ENCODE results near the gene MUTYH. TPM values are rescaled to one million over a fixed set of nuclear protein-coding genes. Genes with fewer than 3 reads are reported as not detected.

Gene MUTYH
- total RNA-seq, 2 experiments from 2014 or later: 51.7 to 55.1 TPM

DNA sequence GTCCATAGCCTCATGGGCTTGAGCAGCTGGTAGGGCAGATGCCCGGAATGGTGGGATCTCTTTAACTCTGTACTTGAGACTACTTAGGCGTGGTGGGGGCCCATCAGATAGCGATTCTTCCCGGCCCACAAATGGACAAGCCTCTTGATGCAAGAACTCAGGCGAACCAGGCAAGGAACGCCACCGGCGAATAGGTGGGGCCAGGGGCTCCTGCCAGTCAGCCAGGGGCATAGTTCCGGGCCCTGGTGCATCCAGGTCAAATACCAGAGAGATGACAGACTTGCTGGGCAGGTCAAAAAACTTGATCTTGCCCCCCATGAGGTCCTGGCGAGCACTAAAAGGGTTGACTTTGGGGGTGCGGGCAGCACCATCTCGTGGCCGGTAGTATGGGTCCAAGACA is 4.8 kb upstream of the MUTYH start:
- peaks cover 43% of the 10 kb centered on the region for H3K36me3 Mint-ChIP-seq (ENCODE audit: low read depth)
- no peak overlapping the region for H3K27ac Mint-ChIP-seq
- H3K4me1 Mint-ChIP-seq: peaks cover 23% of the 10 kb centered on the region

DNA sequence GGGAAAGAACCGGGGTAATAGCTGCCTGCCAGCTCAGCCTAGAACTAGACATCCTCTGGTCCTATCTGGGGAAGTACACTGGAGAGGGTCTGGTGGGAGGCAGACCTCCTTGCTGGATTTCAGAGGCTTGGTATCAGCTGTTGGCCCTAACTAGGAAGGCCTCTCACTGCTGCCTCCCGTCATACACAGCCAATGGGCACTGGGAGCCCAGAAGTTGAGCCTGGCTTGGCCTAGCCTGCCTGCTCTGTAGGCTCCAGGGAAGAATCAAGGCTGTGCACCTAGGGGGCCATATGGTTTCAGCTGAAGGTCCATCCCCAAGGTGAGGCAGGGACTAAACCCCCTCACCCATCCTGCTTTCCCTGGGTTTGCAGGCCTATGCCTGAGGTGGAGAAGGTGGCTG is 4.3 kb upstream of the MUTYH start:
- no peak for DNase-seq
- peaks cover 46% of the 10 kb centered on the region for H3K36me3 Mint-ChIP-seq (ENCODE audit: low read depth)
- H3K27me3 Mint-ChIP-seq: no peaks in the 10 kb centered on the region
- no peak overlapping the region for H3K4me3 Mint-ChIP-seq
- H3K9me3 Mint-ChIP-seq: no peaks in the 10 kb centered on the region
- POLR2A ChIA-PET: no interaction called here
- peaks cover 23% of the 10 kb centered on the region for H3K4me1 Mint-ChIP-seq
- CTCF ChIA-PET: interaction anchor here (0.7 to 1.5 kb wide), 2 partner anchors 10 to 46 kb away, joined by 3 to 6 read pairs; no protein-coding TSS in a partner anchor
- H3K27ac Mint-ChIP-seq: no peak overlapping the region

More for the DNA sequence above, 4.8 kb upstream of the MUTYH start:
- no peak for DNase-seq
- POLR2A ChIA-PET: no interaction called here
- H3K27me3 Mint-ChIP-seq: no peaks in the 10 kb centered on the region
- CTCF ChIA-PET: interaction anchor here (0.6 to 1.1 kb wide), 2 partner anchors 10 to 117 kb away, joined by 3 to 4 read pairs; no protein-coding TSS in a partner anchor
- H3K4me3 Mint-ChIP-seq: no peak overlapping the region
- H3K9me3 Mint-ChIP-seq: no peaks in the 10 kb centered on the region

DNA sequence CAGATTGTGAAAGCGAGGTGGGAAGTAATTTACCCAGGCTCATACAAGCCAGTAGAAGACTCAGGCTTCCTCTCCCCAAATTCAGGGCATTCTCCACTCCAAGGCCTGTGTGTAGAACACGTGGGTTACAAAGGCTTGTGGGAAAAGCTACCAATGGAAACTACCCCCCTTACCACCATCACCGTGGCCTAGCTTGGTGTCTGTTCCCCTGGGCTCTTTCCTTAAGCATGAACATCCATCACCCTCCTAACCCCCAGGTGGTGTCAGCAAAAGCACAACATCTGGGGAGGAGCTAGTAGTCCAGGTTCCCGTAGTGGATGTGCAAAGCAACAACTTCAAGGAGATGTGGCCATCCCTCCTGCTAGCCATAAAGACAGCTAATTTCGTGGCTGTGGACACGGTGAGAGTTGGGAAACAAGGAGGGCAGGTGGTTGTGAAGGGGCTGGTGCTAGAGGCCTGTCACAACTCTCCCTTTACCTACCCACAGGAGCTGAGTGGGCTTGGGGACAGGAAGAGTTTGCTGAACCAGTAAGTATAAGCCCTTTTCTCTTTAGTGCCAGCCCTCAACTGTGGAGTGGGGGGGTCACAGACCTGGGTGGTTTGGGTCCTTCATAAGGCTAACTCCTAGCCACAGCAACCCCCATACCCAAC is 701 bp upstream of the MUTYH start:
- DNase-seq: peak; percentile 42

DNA sequence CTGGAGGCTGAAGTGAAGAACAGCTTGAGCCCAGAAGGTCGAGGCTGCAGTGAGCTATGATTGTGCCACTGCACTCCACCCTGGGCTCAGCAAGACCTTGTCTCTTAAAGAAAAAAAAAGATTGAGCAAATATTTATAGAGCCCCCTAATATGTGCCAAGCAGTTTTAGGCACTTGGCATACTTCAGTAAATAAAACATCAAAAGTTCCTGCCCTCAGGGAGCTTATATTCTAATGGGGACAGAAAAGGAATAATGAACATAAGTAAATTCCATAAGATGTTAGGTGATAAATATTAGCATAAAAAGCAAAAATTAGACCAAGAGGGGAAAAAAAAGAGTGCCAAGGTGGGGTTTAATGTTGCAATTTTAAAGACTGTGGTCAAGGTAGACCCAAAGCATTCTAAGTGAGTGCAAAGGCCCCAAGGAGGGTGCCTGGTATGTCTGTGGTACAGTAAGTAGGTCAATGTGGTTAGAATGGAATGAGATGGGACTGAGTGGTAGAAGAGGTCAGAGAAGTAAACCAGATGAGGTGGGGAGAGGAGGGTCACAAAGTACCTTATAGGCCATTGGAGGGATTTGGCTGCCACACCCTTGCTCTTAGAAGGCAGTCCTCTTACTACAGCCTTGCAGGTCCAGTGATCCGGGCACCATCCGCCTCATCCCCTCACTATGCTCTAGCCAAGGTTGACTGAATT is 2.5 kb downstream of the MUTYH start:
- peaks cover 50% of the 10 kb centered on the region for H3K36me3 Mint-ChIP-seq (ENCODE audit: low read depth)
- peak overlapping the region; percentile 97 for H3K4me3 Mint-ChIP-seq
- ChIA-PET POLR2A (no interaction called here), CTCF (interaction anchor here (0.6 kb wide), 1 partner anchor 173 kb away, joined by 4 read pairs; no protein-coding TSS in a partner anchor)
- DNase-seq: no peak
- no peaks in the 10 kb centered on the region for H3K27me3 Mint-ChIP-seq
- peaks cover 68% of the 10 kb centered on the region for H3K4me1 Mint-ChIP-seq
- H3K9me3 Mint-ChIP-seq: peaks cover 8% of the 10 kb centered on the region
- peak overlapping the region; percentile 66 for H3K27ac Mint-ChIP-seq

More for the DNA sequence above, 701 bp upstream of the MUTYH start:
- H3K4me1 Mint-ChIP-seq: peaks cover 48% of the 10 kb centered on the region
- peaks cover 8% of the 10 kb centered on the region for H3K9me3 Mint-ChIP-seq
- no peaks in the 10 kb centered on the region for H3K27me3 Mint-ChIP-seq
- peak overlapping the region; percentile 98 for H3K27ac Mint-ChIP-seq
- H3K36me3 Mint-ChIP-seq (ENCODE audit: low read depth): peaks cover 60% of the 10 kb centered on the region
- CTCF ChIA-PET: interaction anchor here (0.6 to 2.2 kb wide), 11 partner anchors 11 to 676 kb away, joined by 3 to 8 read pairs (median 4); partner anchors contain the start of genes CCDC163, HPDL, MMACHC and PRDX1
- H3K4me3 Mint-ChIP-seq: peak overlapping the region; percentile 97
- POLR2A ChIA-PET: interaction anchor here (0.6 to 3.0 kb wide), 7 partner anchors 13 to 619 kb away, joined by 3 to 22 read pairs (median 9); partner anchors contain the start of genes CCDC163, HPDL, MMACHC and TESK2

DNA sequence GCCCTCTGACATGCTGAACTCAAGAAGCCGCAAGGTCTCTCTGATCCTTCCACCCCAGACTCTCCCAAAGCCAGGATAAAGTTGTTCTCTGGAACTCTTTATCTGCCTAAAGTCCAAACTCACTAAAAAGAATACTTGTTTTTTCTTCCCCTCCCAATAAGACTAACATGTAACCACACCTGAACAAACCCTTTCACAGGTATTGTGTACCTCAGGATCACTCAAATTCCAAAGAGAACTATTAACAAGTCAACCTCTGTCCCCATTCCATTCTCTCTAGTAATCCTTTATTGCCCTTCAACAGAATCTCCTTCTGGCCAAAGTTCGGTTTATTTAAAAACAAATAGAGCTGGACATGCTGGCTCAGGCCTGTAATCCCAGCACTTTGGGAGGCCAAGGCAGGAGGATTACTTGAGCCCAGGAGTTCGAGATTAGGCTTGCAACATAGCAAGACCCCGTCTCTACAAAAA is 4.3 kb downstream of the MUTYH start:
- Mint-ChIP-seq H3K4me3 (no peak overlapping the region), H3K36me3 (ENCODE audit: low read depth) (peaks cover 34% of the 10 kb centered on the region)

DNA sequence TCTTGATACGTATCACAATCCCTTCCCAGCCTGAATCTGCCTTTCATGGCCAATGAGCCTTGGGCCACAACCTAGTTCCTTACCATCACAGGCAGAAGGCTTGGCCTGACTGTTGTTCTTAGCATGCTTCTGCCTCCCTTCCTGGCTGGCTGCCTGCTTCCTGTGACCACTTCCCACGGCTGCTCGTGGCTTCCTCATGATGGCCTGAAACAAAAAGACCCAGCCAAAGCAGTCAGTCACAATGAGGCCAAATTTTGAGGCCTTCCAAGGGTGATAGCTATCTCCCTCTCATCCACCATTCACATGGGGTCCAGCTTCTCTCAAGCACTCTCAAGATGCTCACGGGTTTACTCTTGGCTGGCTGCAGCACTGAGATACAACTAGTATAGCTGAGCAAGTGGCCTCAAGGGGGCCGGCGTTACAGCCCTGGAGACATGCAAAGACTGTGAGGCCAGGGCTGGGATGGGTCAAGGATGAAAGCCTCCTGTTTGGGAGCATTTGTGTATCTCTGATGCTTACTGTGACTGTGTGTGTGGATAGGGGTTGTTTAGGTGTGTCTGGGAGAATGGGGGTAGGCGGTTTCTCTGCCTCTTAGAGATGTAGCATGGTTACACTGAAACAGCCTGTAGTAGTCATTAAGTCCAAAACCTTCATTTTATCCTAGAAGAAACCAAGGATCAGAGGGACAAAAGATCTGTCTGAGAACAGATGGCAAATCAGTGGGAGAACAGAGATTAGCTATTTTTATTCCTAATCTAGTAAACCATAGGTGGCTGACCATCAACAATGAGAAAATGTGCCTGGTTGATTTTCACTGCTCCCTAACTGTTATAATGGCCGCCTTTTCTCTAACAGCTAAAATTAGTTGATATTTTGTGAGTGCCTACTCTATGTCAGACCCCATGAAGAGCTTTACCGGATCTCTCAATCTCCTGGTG is 5.7 kb downstream of the MUTYH start:
- Mint-ChIP-seq H3K9me3 (peaks cover 8% of the 10 kb centered on the region), H3K36me3 (ENCODE audit: low read depth) (peaks cover 31% of the 10 kb centered on the region), H3K4me1 (peaks cover 49% of the 10 kb centered on the region), H3K4me3 (no peak overlapping the region), H3K27ac (peak overlapping the region; percentile 79), H3K27me3 (no peaks in the 10 kb centered on the region)
- POLR2A ChIA-PET: no interaction called here
- DNase-seq: peak; percentile 21
- CTCF ChIA-PET: interaction anchor here (1.0 to 2.7 kb wide), 5 partner anchors 9 to 32 kb away, joined by 3 to 10 read pairs (median 5); no protein-coding TSS in a partner anchor

More for the DNA sequence above, 4.3 kb downstream of the MUTYH start:
- Mint-ChIP-seq H3K4me1 (peaks cover 49% of the 10 kb centered on the region), H3K27ac (no peak overlapping the region), H3K27me3 (no peaks in the 10 kb centered on the region), H3K9me3 (peaks cover 8% of the 10 kb centered on the region)
- ChIA-PET POLR2A (no interaction called here), CTCF (interaction anchor here (1.3 to 2.7 kb wide), 2 partner anchors 15 to 33 kb away, joined by 3 to 10 read pairs; no protein-coding TSS in a partner anchor)
- no peak for DNase-seq

DNA sequence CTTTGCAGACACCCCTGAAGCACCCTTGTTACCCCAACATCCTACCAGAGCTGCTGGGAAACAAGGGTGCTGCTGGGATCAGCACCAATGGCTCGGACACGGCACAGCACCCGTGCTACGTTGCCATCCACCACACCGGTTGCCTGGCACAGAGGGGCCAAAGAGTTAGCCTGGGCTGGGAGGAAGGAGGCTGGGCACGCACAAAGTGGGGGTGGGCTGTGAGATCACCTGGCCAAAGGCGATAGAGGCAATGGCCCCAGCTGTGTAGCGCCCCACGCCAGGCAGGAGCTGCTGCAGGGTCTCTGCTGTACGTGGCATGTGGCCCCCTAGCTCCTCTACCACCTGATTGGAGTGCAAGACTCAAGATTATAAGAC is 7.9 kb downstream of the MUTYH start:
- CTCF ChIA-PET: no interaction called here
- POLR2A ChIA-PET: interaction anchor here (0.6 kb wide), 2 partner anchors 26 to 482 kb away, joined by 5 read pairs; no protein-coding TSS in a partner anchor
- DNase-seq: no peak

DNA sequence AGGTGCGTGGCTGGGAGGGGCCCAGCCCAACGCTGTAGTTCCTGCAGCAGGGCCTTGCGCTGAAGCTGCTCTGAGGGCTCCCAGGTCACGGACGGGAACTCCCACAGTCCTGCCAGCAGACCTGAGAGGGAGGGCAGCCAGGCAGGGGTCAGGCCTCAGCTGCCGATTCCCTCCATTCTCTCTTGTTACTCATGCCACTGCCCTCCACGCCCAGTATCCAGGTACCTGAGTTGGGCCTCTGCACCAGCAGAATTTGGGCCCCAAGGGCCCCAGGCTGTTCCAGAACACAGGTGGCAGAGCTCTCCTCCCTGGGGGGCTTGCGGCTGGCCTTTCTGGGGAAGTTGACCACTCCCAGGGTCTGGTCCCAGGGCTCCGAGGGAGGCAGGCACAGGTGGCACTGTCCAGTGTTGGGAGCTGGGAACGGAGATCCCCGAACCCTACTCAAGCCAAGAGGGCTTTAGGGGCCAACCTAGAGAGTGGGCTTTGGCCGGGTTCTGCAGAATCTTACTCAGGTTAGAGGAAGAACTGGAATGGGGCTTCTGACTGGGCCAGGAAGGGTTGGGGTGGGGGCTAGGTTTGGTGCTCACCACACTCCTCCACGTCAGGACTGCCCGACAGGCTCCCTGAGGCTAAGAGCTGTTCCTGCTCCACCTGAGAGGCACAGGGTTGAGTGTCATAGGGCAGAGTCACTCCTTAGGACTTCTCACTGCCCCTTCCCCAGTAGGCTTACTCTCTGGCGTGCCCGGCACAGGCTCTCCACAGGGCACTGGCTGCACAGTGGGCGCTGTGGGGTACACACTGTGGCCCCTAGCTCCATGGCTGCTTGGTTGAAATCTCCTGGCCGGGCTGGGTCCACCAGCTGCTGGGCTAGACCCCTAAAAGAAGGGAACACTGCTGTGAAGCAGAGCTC is 8.5 kb downstream of the MUTYH start:
- Mint-ChIP-seq H3K9me3 (no peaks in the 10 kb centered on the region), H3K4me3 (no peak overlapping the region), H3K36me3 (ENCODE audit: low read depth) (peaks cover 16% of the 10 kb centered on the region), H3K4me1 (peaks cover 45% of the 10 kb centered on the region), H3K27ac (no peak overlapping the region), H3K27me3 (no peaks in the 10 kb centered on the region)
- DNase-seq: no peak
- POLR2A ChIA-PET: interaction anchor here (0.6 to 0.7 kb wide), 3 partner anchors 25 to 481 kb away, joined by 3 to 5 read pairs (median 5); no protein-coding TSS in a partner anchor
- CTCF ChIA-PET: interaction anchor here (0.6 to 1.5 kb wide), 2 partner anchors 443 to 545 kb away, joined by 3 read pairs; no protein-coding TSS in a partner anchor

More for the DNA sequence above, 7.9 kb downstream of the MUTYH start:
- Mint-ChIP-seq H3K27ac (no peak overlapping the region), H3K36me3 (ENCODE audit: low read depth) (peaks cover 18% of the 10 kb centered on the region), H3K4me1 (peaks cover 47% of the 10 kb centered on the region), H3K27me3 (no peaks in the 10 kb centered on the region), H3K4me3 (no peak overlapping the region), H3K9me3 (no peaks in the 10 kb centered on the region)

DNA sequence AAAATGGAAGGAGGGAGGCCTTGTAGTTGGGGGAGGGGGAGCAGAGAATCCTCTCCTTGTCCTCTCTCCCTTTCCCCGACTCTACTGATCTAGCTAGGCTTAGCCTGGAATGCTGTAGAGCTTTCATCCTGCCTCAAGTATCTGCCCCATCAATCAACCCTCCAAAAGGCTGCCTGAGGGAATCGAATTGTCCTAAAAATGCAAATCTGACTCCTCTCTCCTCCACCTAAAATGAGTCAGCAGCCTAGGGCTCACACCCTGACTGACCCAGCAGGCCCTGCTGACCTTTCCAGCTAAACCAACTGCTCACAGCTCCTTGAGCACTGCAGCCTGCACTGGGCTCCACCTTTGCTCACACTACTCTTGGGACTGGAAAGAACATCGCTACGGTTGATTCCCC is 10.8 kb downstream of the MUTYH start:
- no peak for DNase-seq
- no peaks in the 10 kb centered on the region for H3K27me3 Mint-ChIP-seq
- H3K27ac Mint-ChIP-seq: no peak overlapping the region
- ChIA-PET POLR2A (interaction anchor here (3.8 kb wide), 1 partner anchor 11 kb away, joined by 22 read pairs; the partner anchor contains the start of genes MUTYH and TOE1), CTCF (no interaction called here)
- no peak overlapping the region for H3K4me3 Mint-ChIP-seq
- peaks cover 33% of the 10 kb centered on the region for H3K4me1 Mint-ChIP-seq
- peaks cover 16% of the 10 kb centered on the region for H3K36me3 Mint-ChIP-seq (ENCODE audit: low read depth)
- no peaks in the 10 kb centered on the region for H3K9me3 Mint-ChIP-seq

DNA sequence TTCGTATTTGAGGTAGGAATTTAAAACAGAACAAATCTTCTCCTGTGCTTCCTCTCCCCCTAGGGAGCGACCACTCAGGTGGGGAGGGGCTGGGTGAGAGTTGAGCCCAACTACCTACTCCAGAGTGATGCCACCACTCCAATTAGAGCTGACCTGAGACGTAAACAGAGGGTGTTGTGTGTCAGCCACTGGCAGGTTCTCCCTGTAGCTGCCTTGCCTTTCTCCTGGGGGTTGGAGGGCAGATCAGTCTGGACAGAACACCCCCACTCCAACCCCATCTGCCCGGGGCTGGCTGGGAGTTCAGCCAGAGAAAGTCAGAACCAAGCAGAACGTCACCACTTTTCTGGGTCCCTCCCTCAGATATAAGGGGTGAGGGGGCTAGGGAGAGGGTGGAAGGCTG is 11.6 kb downstream of the MUTYH start:
- DNase-seq: no peak
- Mint-ChIP-seq H3K9me3 (no peaks in the 10 kb centered on the region), H3K27me3 (no peaks in the 10 kb centered on the region), H3K4me1 (peaks cover 27% of the 10 kb centered on the region), H3K4me3 (peak overlapping the region; percentile 32), H3K36me3 (ENCODE audit: low read depth) (peaks cover 11% of the 10 kb centered on the region), H3K27ac (no peak overlapping the region)
- ChIA-PET CTCF (interaction anchor here (0.6 to 1.2 kb wide), 2 partner anchors 317 to 615 kb away, joined by 4 to 5 read pairs; partner anchors contain the start of genes HECTD3 and UROD), POLR2A (interaction anchor here (3.8 kb wide), 1 partner anchor 12 kb away, joined by 22 read pairs; the partner anchor contains the start of genes MUTYH and TOE1)

Measured in activated CD4-positive, alpha-beta T cell treated with anti-CD3 and anti-CD28 coated beads, Interleukin-2, amount 10 ng/mL, durations not matched to agents 7 days and 5 days (primary cell).